GM12892 (cell line): Measurements from ENCODE around the gene CPT1B.

Experiments used
- POLR2A ChIP-seq: IDR thresholded peaks from 2 replicates; pipeline ENCODE4 v1.6.1; 2011; ENCODE audit warnings: low read depth, low read length, control low read depth
- POLR2AphosphoS5 ChIP-seq: IDR thresholded peaks from 2 replicates; pipeline ENCODE4 v1.6.1; 2011; ENCODE audit warnings: low read depth, low read length, control low read depth
- TAF1 ChIP-seq: IDR thresholded peaks from 2 replicates; pipeline ENCODE4 v1.6.1; 2011; ENCODE audit warnings: low read depth, mild to moderate bottlenecking, control low read depth, low read length, borderline replicate concordance

DNA sequence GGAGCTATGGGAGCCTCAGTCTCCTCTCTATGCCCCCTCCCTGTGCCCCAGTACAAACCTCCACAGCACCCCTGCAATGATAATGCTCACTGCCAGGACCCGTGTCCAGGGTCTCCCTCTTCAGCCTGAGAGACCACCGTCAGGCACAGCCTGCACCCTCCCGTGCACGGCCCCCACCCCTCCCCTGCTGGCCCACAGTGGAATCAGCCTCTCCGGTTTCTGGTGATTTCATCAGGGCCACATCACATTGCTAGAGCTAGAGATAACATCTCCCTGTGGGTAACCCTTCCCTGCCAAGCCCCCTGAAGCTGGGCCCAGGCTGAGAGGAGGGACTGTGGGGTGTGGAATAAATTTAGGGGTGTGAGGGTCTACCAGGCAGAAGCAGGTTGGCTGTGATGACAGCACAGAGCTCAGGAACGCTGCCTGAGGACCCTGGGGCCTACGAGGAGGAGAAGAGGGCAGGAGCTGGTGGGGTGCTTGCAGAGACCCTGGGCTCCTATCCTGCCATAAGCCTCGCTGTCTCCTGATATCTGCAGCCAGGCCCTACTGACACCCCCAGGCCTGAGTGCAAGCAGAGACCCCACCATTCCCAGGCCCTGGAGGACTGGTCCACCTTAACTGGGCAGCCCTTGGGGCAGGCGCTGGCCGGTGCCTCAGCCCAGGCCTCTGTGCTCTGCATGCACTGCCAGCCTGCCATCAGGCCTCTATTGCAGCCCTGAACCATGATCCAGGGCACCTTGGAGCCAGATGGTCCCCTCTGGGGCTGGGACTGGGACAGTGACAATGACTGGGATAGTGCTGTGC, 32.5 kb downstream of the CPT1B start, which contains the start of gene KLHDC7B:
- TF ChIP-seq POLR2A (no peak), POLR2AphosphoS5 (no peak), TAF1 (no peak)
